GM20000 (cell line): Measurements from ENCODE around the gene C5orf34.
"Not testable (repeated sequence)": the region's sequence is repeated elsewhere in the genome, so short reads cannot be mapped to it uniquely, and the experiment has no call there.

Experiments used
- DNase-seq: peaks from one replicate; pipeline ENCODE4 v3.0.0; 2012; ENCODE audit warnings: low spot score
- TF ChIP-seq, protein P1 (sequence below): IDR thresholded peaks from 2 replicates; pipeline ENCODE4 v1.5.1; 2012; ENCODE audit warnings: mild to moderate bottlenecking, control low read depth; ENCODE audit errors: extremely low read depth, missing control alignments

The C5orf34 gene

DNA sequence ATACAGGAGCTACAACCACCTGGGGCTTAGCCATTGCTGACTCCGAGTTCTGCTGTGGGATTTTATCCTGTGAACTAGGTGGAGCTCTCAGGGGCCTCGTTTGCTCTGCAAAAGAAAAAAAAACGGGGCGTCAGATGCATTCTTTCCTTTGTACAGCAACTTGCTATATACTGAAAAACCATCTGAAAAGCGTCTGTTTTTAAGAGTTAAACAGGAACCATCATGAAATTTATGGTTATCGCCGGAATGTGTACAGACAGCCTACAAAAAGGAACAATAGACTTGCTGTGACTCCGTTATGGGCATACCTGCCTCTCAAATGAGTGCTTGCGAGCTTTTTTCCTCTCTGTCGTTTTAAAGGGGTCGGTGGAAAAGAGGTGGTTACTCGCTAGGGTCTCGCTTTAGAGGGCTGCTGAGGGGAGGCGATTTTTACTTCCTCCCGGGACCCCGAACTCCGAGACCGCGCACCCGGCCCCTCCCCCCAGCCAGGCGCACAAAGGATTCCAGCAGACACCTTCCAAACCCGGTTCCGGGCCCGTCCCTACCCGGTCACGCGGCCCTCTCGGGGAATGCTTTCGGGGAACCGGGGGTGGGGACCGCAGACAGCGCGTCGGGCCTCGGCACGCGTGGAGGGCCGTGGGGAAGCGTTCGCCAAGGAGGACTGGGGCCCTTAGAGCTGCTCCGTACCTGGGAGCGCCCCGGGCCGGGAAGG lies 41.1 kb upstream of the C5orf34 start:
- TF ChIP-seq, protein P1, sequence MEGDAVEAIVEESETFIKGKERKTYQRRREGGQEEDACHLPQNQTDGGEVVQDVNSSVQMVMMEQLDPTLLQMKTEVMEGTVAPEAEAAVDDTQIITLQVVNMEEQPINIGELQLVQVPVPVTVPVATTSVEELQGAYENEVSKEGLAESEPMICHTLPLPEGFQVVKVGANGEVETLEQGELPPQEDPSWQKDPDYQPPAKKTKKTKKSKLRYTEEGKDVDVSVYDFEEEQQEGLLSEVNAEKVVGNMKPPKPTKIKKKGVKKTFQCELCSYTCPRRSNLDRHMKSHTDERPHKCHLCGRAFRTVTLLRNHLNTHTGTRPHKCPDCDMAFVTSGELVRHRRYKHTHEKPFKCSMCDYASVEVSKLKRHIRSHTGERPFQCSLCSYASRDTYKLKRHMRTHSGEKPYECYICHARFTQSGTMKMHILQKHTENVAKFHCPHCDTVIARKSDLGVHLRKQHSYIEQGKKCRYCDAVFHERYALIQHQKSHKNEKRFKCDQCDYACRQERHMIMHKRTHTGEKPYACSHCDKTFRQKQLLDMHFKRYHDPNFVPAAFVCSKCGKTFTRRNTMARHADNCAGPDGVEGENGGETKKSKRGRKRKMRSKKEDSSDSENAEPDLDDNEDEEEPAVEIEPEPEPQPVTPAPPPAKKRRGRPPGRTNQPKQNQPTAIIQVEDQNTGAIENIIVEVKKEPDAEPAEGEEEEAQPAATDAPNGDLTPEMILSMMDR, result no peak
- peak; percentile 57 for DNase-seq

DNA sequence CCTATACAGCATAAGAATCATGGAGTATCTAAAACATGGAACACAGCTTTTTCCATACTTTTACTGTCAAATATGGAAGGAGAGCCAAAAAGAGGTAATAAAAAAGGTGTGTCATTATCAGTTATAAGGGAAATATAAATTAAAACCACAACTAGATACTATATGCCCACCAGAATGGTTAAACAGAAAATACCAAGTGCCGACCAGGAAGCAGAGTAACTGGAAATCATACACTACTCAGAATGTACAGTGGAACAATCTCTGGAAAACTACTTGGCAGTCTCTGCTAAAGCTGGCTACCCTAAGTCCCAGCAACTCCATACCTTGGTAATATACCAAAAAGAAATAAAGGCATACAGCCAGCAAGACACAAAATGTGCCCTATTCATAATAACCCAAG lies 39.5 kb upstream of the C5orf34 start:
- TF ChIP-seq, protein P1, result no peak
- DNase-seq, result no peak

DNA sequence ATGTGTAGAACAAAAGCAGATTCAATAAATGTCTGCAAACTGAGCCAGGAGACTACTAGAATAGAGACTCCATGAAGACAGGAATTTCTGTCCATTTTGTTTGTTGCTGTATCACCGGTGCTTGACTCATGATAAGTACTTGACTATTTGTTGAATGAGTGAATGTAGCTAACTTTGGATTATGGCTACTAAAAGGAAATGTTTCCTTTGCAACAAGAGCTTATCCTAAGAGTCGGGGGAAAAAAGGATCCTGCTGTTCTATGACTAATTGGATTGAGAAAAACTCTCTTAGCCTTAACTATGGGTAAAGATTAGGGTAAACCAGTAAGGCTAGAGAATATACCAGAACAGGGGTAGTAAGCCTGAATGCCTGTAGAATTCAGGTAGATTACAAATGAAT lies 38.4 kb upstream of the C5orf34 start:
- no peak for DNase-seq

DNA sequence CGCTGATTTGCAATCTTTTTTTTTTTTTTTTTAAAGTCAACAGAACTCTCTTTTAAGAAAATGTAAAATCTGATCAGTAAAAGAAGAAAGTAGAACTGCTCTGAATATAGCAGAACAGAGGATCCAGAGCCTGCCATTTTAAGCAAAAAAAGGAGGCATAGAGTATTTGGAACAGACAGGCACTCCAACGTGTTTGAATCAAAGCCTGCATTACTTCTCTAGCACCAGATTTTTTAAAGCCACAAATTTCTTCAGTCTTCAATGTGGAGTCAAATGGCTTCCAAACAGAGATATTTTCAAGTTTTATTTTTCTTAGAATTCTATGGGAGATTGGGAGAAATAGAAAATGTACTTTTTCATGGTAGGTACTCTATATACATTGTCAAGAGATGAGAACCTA lies 36.8 kb upstream of the C5orf34 start:
- no peak for DNase-seq
- TF ChIP-seq, protein P1, result no peak

More for the DNA sequence above, 38.4 kb upstream of the C5orf34 start:
- TF ChIP-seq, protein P1, result no peak

DNA sequence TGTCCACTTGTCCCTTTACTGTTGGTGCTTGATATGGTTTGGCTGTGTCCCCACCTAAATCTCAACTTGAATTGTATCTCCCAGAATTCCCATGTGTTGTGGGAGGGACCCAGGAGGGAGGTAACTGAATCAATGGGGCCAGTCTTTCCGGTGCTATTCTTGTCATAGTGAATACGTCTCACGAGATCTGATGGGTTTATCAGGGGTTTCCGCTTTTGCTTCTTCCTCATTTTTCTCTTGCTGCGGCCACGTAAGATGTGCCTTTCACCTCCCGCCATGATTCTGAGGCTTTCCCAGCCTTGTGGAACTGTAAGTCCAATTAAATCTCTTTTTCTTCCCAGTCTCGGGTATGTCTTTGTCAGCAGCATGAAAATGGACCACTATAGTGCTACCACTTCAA lies 34.3 kb upstream of the C5orf34 start:
- DNase-seq, result not testable (repeated sequence)

DNA sequence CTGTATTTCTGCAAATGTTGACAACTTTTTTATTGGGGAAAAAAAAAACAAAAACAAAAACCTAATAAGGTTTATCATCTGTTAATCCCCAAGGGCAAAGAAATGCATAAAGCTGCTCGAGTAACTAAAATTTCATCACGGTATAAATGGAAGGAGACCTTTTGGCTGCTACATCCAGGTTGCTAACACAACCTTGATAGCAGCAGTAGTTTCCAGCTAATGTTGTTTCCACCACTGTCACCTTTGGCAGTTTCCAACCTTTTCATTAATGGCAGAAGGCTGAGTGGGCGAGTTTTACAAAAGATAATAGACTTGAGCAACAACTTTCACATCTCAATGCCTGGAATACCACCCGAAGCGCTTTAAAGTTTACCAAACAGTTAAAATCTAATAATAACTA lies 33.4 kb upstream of the C5orf34 start:
- DNase-seq, result no peak
- TF ChIP-seq, protein P1, result no peak

DNA sequence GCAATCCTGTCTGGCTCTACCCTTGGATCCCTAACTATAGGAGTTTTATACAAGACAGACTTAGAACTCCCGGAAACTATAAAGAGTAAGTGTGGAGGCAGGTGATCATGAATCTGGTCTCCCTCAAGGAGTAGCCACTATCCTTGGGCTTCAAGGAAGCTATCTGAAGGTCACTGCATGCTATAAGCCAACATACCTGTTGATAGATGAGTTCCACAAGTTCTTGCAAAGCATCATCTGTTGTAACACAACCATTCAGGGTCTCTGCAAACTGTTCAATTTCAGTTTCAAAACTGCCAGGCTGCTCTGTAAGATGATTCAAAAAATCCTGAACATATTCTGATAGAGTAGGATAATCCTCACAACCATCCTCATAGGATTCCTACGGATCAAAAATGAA lies 32.6 kb upstream of the C5orf34 start:
- TF ChIP-seq, protein P1, result no peak
- DNase-seq, result no peak

DNA sequence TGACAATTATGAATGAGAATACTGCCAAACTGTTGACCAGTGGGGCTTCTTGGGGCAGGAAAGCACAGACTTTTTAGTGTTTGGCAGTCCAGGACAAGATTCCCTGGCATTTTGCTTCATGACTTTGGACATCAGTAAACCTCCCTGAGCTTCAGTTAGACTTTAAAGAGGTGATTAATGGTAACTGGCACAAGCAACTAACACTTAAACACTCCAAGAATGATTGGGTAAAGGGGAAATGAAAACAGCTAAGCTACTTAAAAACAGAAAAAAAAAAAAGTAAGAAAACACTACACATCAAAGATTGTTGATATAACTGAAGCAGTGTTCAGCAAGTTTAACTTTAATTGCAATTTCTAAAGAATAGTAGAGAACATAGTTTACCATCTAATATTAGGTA lies 28.5 kb upstream of the C5orf34 start:
- no peak for DNase-seq
- TF ChIP-seq, protein P1, result no peak
